ENCODE data around the gene ZNF423.

The ZNF423 gene

GRCh38 chr16:49733313-49734009 lies 122.5 kb downstream of the ZNF423 start:
- DNase-seq (ENCODE audit: extremely low read depth in 1 of 2, low read depth in 1 of 2) = no peak

- no peak for DNase-seq (ENCODE audit: extremely low read depth in 1 of 2, low read depth in 1 of 2)
Observed at GRCh38 chr16:49731911-49732310, 124.0 kb downstream of the ZNF423 start.

GRCh38 chr16:49730772-49731171 lies 125.1 kb downstream of the ZNF423 start:
- no peak for DNase-seq (ENCODE audit: extremely low read depth in 1 of 2, low read depth in 1 of 2)

GRCh38 chr16:49727611-49728010 lies 128.3 kb downstream of the ZNF423 start:
- no peak for DNase-seq (ENCODE audit: extremely low read depth in 1 of 2, low read depth in 1 of 2)

- no peak for DNase-seq (ENCODE audit: extremely low read depth in 1 of 2, low read depth in 1 of 2)
Observed at GRCh38 chr16:49726155-49726554, 129.8 kb downstream of the ZNF423 start.

DNA sequence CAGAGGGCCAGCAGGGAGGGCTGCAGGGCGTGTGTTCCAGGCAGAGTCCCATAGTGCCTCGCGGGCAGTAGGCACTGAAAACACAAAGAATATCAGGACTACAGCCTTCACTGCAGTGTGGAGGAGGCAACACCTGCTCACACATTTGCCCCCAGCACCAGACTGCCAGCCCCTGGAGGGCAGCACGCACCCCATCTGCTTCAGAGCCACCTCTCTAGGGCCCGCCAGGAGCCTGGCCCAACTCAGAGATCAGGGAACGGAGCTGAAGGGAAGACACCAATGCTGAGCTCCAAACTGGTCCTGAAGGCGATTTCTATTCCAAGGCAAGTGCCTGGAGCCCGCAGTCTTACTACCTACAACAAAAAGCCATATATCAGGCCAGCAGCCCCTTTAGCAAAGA lies 130.3 kb downstream of the ZNF423 start:
- no peak for DNase-seq (ENCODE audit: extremely low read depth in 1 of 2, low read depth in 1 of 2)

DNA sequence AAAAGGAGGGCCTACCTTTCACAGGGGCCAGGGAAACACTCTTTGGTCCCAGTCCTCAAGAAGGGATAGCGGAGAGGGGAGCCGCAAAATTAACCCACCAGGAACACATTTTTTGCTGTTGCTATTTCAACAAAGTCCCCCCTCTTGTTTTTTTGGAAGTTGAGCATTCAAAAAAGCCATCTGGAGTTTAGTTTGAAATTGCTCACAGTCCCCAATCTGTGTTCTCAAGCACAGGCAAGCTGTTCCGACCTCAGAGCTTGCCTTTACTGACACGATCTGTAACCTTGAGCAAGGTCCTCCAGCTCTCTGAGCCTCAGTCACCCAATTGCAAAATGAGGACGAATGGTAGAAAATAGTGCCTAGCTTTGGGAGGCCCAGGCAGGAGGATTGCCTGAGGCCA lies 131.1 kb downstream of the ZNF423 start:
- no peak for DNase-seq (ENCODE audit: extremely low read depth in 1 of 2, low read depth in 1 of 2)

- no peak for DNase-seq (ENCODE audit: extremely low read depth in 1 of 2, low read depth in 1 of 2)
Observed at GRCh38 chr16:49723310-49723709, 132.6 kb downstream of the ZNF423 start.

DNA sequence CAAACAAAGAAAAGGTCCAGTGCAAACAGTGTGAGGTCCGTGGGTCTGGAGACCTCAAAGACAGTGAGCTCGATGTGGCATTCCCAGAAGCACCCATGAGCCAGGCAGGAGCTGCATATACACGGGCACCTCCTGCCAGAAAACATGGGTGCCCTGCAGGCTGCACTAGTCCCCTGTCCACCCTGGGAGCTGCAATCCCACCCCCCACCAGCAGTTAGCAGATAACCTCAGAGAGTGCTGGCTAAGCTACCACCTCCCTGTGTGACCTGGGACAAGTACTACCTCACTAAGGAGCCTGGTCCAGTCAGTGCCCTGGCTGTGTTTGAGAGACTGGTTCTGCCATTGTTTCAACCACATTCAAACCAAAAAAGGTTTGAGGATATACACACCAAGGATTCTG lies 135.7 kb downstream of the ZNF423 start:
- no peak for DNase-seq (ENCODE audit: extremely low read depth in 1 of 2, low read depth in 1 of 2)

GRCh38 chr16:49717689-49718088 lies 138.2 kb downstream of the ZNF423 start:
- DNase-seq (ENCODE audit: extremely low read depth in 1 of 2, low read depth in 1 of 2) = no peak

DNA sequence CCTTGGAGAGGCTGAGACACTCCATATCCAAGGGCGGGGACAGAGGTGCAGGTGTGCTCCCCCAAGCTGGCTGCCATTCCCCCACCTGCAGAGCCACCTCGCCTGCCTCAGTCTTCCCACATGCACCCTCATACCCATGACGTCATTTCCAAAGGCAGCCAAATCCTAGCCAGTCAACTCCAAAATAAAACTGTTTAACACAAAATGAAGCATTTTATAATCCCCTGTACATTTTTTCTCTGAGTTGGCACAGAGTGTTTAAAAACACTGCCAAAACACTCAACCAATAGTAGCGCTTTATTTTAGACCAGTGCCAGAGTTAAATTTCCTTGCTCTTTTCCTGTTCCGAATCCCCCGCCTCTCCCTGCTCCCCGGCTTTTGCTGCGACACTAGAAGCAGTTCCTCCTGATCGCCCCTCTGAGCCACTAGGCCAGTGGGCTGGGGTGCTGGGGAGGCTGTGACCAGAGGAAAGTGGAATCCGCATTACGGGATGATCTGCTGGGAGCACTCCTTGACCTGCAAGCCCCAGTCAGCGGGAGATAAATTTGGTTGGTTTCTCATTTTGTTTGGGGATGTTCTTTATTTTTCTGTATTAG lies 139.5 kb downstream of the ZNF423 start:
- DNase-seq (ENCODE audit: extremely low read depth in 1 of 2, low read depth in 1 of 2) = no peak

GRCh38 chr16:49713770-49714169 lies 142.1 kb downstream of the ZNF423 start:
- DNase-seq (ENCODE audit: extremely low read depth in 1 of 2, low read depth in 1 of 2) = no peak

GRCh38 chr16:49712542-49712941 lies 143.4 kb downstream of the ZNF423 start:
- no peak for DNase-seq (ENCODE audit: extremely low read depth in 1 of 2, low read depth in 1 of 2)

DNA sequence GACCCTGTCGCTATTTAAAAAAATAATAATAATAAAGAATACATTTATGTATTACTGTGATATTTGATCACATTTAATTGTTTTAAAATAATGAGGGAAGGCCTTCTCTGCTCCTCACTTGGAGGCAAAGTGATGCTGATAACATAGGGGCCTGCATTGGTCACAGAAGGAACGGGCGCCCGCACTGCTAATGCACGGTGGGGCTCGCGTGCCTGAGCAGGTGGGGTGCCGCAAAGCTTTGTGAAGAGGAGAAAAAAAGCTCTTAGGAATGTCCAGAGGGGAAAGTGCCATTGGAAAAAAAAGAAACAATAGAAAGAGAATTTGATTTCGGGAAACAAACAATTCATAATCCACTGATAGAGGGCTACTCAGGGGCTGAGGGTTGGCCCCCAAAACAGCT lies 143.8 kb downstream of the ZNF423 start:
- DNase-seq (ENCODE audit: extremely low read depth in 1 of 2, low read depth in 1 of 2) = no peak

GRCh38 chr16:49709057-49709456 lies 146.9 kb downstream of the ZNF423 start:
- DNase-seq (ENCODE audit: extremely low read depth in 1 of 2, low read depth in 1 of 2) = no peak

GRCh38 chr16:49708491-49708890 lies 147.4 kb downstream of the ZNF423 start:
- no peak for DNase-seq (ENCODE audit: extremely low read depth in 1 of 2, low read depth in 1 of 2)

DNA sequence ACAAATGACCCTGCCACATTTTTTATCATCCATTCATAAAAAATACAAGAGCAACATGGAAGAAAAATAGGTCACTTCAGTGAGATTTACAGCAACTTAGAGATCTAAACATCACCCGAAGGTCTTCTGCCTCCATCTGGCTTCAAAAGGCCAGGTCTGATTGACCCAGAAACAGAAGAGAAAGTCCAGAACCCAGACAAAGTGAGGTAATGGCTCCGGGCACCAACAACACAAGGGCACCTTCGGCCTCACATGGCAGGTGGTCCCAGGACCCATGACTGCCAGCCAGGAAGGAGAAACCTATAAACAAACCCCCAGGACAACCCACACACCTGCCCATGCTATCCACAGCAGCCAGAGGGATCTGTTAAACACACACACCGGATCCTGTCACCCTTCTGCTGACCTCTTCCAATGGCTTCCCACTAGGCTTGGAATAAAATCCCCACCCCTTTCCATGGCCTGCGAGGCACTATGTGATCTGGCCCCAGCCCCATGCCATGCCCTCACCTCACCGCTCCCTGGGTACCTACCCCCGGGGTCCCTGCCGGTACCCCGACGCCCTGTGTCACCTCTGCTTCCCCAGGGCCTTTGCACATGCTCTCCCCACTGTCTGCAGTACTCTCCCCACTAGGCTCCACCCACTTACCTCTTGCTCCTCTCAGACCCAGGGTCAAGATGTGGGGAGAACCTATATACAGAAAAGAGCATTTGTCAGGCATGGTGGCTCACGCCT lies 149.1 kb downstream of the ZNF423 start:
- DNase-seq (ENCODE audit: extremely low read depth in 1 of 2, low read depth in 1 of 2) = no peak

DNA sequence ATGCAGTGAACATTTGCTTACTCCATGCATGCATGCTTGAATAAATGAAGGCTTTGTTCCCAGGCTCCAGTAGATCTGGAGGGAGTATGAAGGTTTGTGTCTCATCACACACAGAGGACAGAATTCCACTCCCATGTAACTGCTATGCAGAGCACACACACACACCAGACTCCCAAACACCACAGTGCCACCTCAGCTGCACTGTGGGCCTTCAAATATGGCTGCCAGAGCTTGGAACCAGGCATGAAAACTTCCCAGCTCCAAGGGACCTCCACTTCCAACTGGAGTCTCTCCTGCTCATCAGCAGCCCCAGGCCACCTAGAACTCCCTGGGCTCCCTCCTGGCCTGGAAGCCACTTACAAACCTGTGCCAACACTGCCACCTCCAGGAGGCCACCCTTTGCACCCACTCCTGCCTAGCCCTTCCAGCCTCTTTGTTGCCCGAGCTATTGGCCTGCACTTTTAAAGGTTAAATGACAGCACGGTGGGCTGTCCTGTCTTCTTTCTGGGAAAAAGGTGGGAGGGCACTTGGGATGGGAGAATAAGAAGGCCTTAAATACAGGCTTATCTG lies 151.2 kb downstream of the ZNF423 start:
- no peak for DNase-seq (ENCODE audit: extremely low read depth in 1 of 2, low read depth in 1 of 2)

GRCh38 chr16:49703483-49703882 lies 152.4 kb downstream of the ZNF423 start:
- no peak for DNase-seq (ENCODE audit: extremely low read depth in 1 of 2, low read depth in 1 of 2)

- DNase-seq (ENCODE audit: extremely low read depth in 1 of 2, low read depth in 1 of 2) = no peak
Observed at GRCh38 chr16:49701789-49702494, 154.0 kb downstream of the ZNF423 start.

- DNase-seq (ENCODE audit: extremely low read depth in 1 of 2, low read depth in 1 of 2) = no peak
Observed at GRCh38 chr16:49701065-49701685, 154.7 kb downstream of the ZNF423 start.

All from activated CD8-positive, alpha-beta memory T cell treated with anti-CD3 and anti-CD28 coated beads for 1 hour (primary cell).